HepG2 (cell line): Measurements from ENCODE around the gene LIN28B. TPM values are rescaled to one million over a fixed set of nuclear protein-coding genes. Genes with fewer than 3 reads are reported as not detected.

Experiments
- ATAC-seq: fragments of 200-7000 bp; cut with Tn5 transposase; 3 replicates; pipeline ENCODE4 v1.9.1; 2020; ENCODE audit warnings: mild to moderate bottlenecking, moderate library complexity
- BruUV-seq: library from RNA; stranded (reverse); fragments of 400-500 nt; replicated peaks from 2 replicates; lab custom pipeline; 2021; lab: Mats Ljungman, UMichigan
- CTCF ChIA-PET: fragments of 300-600 bp; formaldehyde crosslinking; extraction: SDS; loops from one replicate; lab custom pipeline; 2021; ENCODE audit warnings: low total read pairs, inconsistent platforms, low intra/inter-chr PET ratio; lab: Yijun Ruan, JAX
- POLR2A ChIA-PET: fragments of 350-600 bp; sonication (Branson Sonifier 250); formaldehyde crosslinking; loops from one replicate; lab custom pipeline; 2020; ENCODE audit warnings: antibody characterized with exemption, inconsistent platforms; lab: Yijun Ruan, JAX
- DNase-seq: peaks from one replicate; pipeline ENCODE4 v3.0.0-alpha.2; 2015; ENCODE audit warnings: low spot score
- FAIRE-seq: peaks from 3 replicates; lab custom pipeline; 2011; peaks lifted over from hg19 to GRCh38; lab: Jason Lieb, UNC
- H2AFZ ChIP-seq: one replicate; pipeline ENCODE4 v1.6.1; 2011; ENCODE audit warnings: low read length, inconsistent platforms
- H3K27ac ChIP-seq: fragments of 300-600 bp; 3 replicates; pipeline ENCODE4 v1.8.0; 2011; ENCODE audit warnings: mixed run types, mild to moderate bottlenecking, mixed read lengths, low read length, inconsistent platforms; ENCODE audit not compliant: insufficient read depth; ENCODE audit errors: extremely low read length
- H3K27me3 ChIP-seq, 2 experiments: fragments of 200-600 bp in 1 of 2; 2 replicates in 1 of 2; 3 replicates in 1 of 2; pipeline versions ENCODE4 v1.6.0 to v1.8.0; 2011; ENCODE audit warnings: low read length in 2 of 2, mild to moderate bottlenecking in 2 of 2, moderate library complexity in 2 of 2, inconsistent platforms in 1 of 2; ENCODE audit not compliant: insufficient read depth in 2 of 2, control insufficient read depth in 1 of 2
- H3K36me3 ChIP-seq, 2 experiments: fragments of 200-600 bp in 1 of 2; replicated peaks in 1 of 2; 2 replicates in 1 of 2; 3 replicates in 1 of 2; pipeline versions ENCODE4 v1.5.1 to v1.8.0; 2011; ENCODE audit warnings: low read length in 2 of 2, inconsistent platforms in 1 of 2; ENCODE audit not compliant: insufficient read depth in 2 of 2, control insufficient read depth in 1 of 2
- H3K4me1 ChIP-seq: 2 replicates; pipeline ENCODE4 v1.5.1; 2012; ENCODE audit warnings: low read length, inconsistent platforms; ENCODE audit not compliant: insufficient read depth
- H3K4me2 ChIP-seq: 2 replicates; pipeline ENCODE4 v1.6.0; 2011; ENCODE audit warnings: low read depth, low read length, inconsistent platforms
- H3K4me3 ChIP-seq, 3 experiments: fragments of 200-600 bp in 1 of 3; sonication (generic), shearing (Covaris generic) in 1 of 3; replicated peaks in 1 of 3; 2 replicates each; pipeline ENCODE4 v1.5.1; 2011 to 2016; ENCODE audit warnings: low read length in 3 of 3, inconsistent platforms in 2 of 3, low read depth in 2 of 3, mild to moderate bottlenecking in 2 of 3, control low read depth in 1 of 3, mixed read lengths in 1 of 3; ENCODE audit not compliant: insufficient read depth in 1 of 3
- H3K79me2 ChIP-seq: one replicate; pipeline ENCODE4 v1.6.1; 2011; ENCODE audit warnings: low read length, inconsistent platforms; ENCODE audit not compliant: insufficient read depth
- H3K9ac ChIP-seq: 2 replicates; pipeline ENCODE4 v1.6.0; 2011; ENCODE audit warnings: mild to moderate bottlenecking, low read depth, low read length, inconsistent platforms; ENCODE audit not compliant: insufficient read depth
- H3K9me3 ChIP-seq: 2 replicates; pipeline ENCODE4 v1.5.1; 2012; ENCODE audit warnings: mild to moderate bottlenecking, low read length
- H4K20me1 ChIP-seq: 2 replicates; pipeline ENCODE4 v1.6.0; 2011; ENCODE audit warnings: inconsistent platforms, mild to moderate bottlenecking, low read length, moderate library complexity; ENCODE audit not compliant: insufficient read depth
- ATF2 ChIP-seq: sonication (generic); formaldehyde crosslinking; IDR thresholded peaks from 2 replicates; pipeline ENCODE4 v1.4.0; 2020; ENCODE audit warnings: missing genetic modification reagents
- BRD4 ChIP-seq: sonication (generic); formaldehyde crosslinking; IDR thresholded peaks from 2 replicates; pipeline ENCODE4 v1.4.0; 2020; ENCODE audit warnings: missing genetic modification reagents
- CREBL2 ChIP-seq: sonication (generic); formaldehyde crosslinking; IDR thresholded peaks from 2 replicates; pipeline ENCODE4 v1.8.1; 2023; ENCODE audit warnings: missing genetic modification reagents, mild to moderate bottlenecking, borderline replicate concordance
- FOXK2 ChIP-seq: fragments of 450-650 bp; IDR thresholded peaks from 2 replicates; pipeline ENCODE4 v1.6.1; 2016
- HOXA9 ChIP-seq: sonication (generic); formaldehyde crosslinking; IDR thresholded peaks from 2 replicates; pipeline ENCODE4 v1.8.1; 2022; ENCODE audit warnings: missing genetic modification reagents, mild to moderate bottlenecking, moderate library complexity, borderline replicate concordance
- MTERF4 ChIP-seq: sonication (generic); formaldehyde crosslinking; IDR thresholded peaks from 2 replicates; pipeline ENCODE4 v1.8.0; 2023; ENCODE audit warnings: mild to moderate bottlenecking, missing genetic modification reagents
- PHF20 ChIP-seq: sonication (generic); formaldehyde crosslinking; IDR thresholded peaks from 2 replicates; pipeline ENCODE4 v1.5.0; 2020; ENCODE audit warnings: mild to moderate bottlenecking, missing genetic modification reagents
- RARA ChIP-seq: IDR thresholded peaks from 2 replicates; pipeline ENCODE4 v1.6.1; 2016; ENCODE audit warnings: missing genetic modification reagents, missing compliant biosample characterization
- TAF1 ChIP-seq: sonication (generic); formaldehyde crosslinking; IDR thresholded peaks from 2 replicates; pipeline ENCODE4 v1.4.0; 2020; ENCODE audit warnings: missing genetic modification reagents
- YY1 ChIP-seq: IDR thresholded peaks from 2 replicates; pipeline ENCODE4 v1.6.1; 2011; ENCODE audit warnings: low read length, low read depth, moderate library complexity, mild to moderate bottlenecking; ENCODE audit not compliant: insufficient read depth, insufficient replicate concordance
- ZNF276 ChIP-seq: sonication (generic); formaldehyde crosslinking; IDR thresholded peaks from 2 replicates; pipeline ENCODE4 v1.4.0; 2020; ENCODE audit warnings: mild to moderate bottlenecking, low read depth, missing genetic modification reagents
- ZNF382 ChIP-seq: sonication (generic); formaldehyde crosslinking; IDR thresholded peaks from 2 replicates; pipeline ENCODE4 v1.5.0; 2020; ENCODE audit warnings: missing genetic modification reagents, mild to moderate bottlenecking, borderline replicate concordance
- ZNF510 ChIP-seq: sonication (generic); formaldehyde crosslinking; IDR thresholded peaks from 2 replicates; pipeline ENCODE4 v1.4.0; 2020; ENCODE audit warnings: low read depth, mild to moderate bottlenecking, missing genetic modification reagents
- WGBS: methylation state at CpG from one replicate; pipeline ENCODE4 v1.1.6; 2017; ENCODE audit warnings: low lambda C conversion rate; 5-methylcytosine and 5-hydroxymethylcytosine counted together
- in situ Hi-C: cut with HindIII; loops from 2 replicates; pipeline ENCODE4 v1.10.0; 2017; ENCODE audit warnings: low pct_unique_long_range_greater_than_20kb; ENCODE audit not compliant: extremely low pct_ligation_motif_present
- intact Hi-C: fragments of 100-400 bp; cut with micrococcal nuclease; formaldehyde crosslinking; loops from one replicate; pipeline ENCODE4 v1.10.0; 2022; ENCODE audit not compliant: unreplicated experiment
- polyA plus RNA-seq, 8 experiments: library from polyadenylated mRNA; depleted of rRNA in 3 of 8; stranded (reverse) in 7 of 8; unstranded in 1 of 8; fragments of >200 nt; fragmentation: Illumina TruSeq in 4 of 8; extraction: Trizol in 4 of 8; gene quantifications; 2 replicates each; pipeline versions ENCODE4 v1.2.1 to v1.2.3, GENCODE V29; 2011 to 2016; ENCODE audit warnings: low read depth in 4 of 8, missing spikeins in 1 of 8, mixed read lengths in 1 of 8; ENCODE audit not compliant: insufficient read depth in 1 of 8
- total RNA-seq, 5 experiments: library from RNA; depleted of rRNA; stranded (reverse); fragments of >200 nt; fragmentation: Illumina TruSeq; extraction: Trizol; gene quantifications; 2 replicates each; pipeline ENCODE4 v1.2.3, GENCODE V29; 2016; ENCODE audit warnings: low read depth in 1 of 5

Gene LIN28B
- total and polyA plus RNA-seq, 2 of the 13 experiments (the other 11 are each of a cell fraction or from before 2014, with no cell fraction given), result 14.5 to 56.8 TPM

DNA sequence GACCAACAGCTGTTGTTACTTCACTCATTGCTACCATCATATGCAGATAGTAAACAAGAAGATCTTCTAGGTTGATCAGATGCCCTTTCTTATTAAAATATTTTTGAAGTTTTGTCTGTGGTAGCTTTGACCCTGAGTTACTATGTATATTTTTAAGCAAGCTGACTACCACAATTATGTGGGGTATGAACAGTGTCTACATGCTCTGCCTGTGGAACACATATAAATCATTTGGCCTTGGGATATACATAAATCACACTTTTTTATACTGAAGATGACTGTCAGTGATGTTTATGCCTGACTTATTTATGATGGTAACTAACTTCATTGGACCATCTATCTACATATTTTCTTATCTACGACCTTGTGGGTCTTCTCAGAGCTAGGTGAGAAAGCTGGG lies 44.2 kb downstream of the LIN28B start:
- BruUV-seq, result no TSS peak
- intact Hi-C loops, result no loop called here
- no peak for TF ChIP-seq YY1
- no peak for TF ChIP-seq RARA (CRISPR knock-in tag)
- TF ChIP-seq CREBL2 (CRISPR knock-in tag), result no peak
- no peak for TF ChIP-seq ZNF510 (CRISPR knock-in tag)
- no peak for TF ChIP-seq HOXA9
- TF ChIP-seq BRD4 (CRISPR knock-in tag), result no peak
- no peak for TF ChIP-seq ZNF382 (CRISPR knock-in tag)
- TF ChIP-seq MTERF4, result no peak
- no peak for TF ChIP-seq TAF1 (CRISPR knock-in tag)
- no peak for TF ChIP-seq FOXK2
- TF ChIP-seq ATF2 (CRISPR knock-in tag), result no peak
- TF ChIP-seq PHF20, result no peak
- no peak for TF ChIP-seq ZNF276
- in situ Hi-C loops, result no loop called here
- Histone ChIP-seq H3K27me3 (no peaks in the 10 kb centered on the region), H3K9me3 (no peaks in the 10 kb centered on the region), H3K36me3 (no peaks in the 10 kb centered on the region; a peak in 1 of 5 replicates), H4K20me1 (0 out of 2 replicates have a peak, but pooled peaks cover 3% of the 10 kb centered on the region), H3K4me2 (no peak overlapping the region), H2AFZ (no peak overlapping the region), H3K4me3 (no peak overlapping the region), H3K9ac (no peak overlapping the region), H3K79me2 (peaks cover 16% of the 10 kb centered on the region), H3K27ac (no peak overlapping the region), H3K4me1 (no peaks in the 10 kb centered on the region)
- DNase-seq (no peak), FAIRE-seq (no peak), ATAC-seq (no peak)
- POLR2A ChIA-PET, result no interaction called here
- CTCF ChIA-PET, result no interaction called here
- 86% methylated on average over 1 of the region's 1 CpG for WGBS
